GM18951 (cell line): ENCODE data around the gene C1QL2.

ENCODE experiments used
- POLR2A ChIP-seq: IDR thresholded peaks from 4 replicates; pipeline ENCODE4 v1.6.1; 2011; ENCODE audit warnings: mild to moderate bottlenecking; ENCODE audit not compliant: insufficient read length, insufficient read depth; ENCODE audit errors: extremely low read depth
- in situ Hi-C: fragments of 300-500 bp; cut with MboI; formaldehyde crosslinking; loops from one replicate; pipeline ENCODE4 v1.12.0; 2022; ENCODE audit warnings: low sequenced_read_pairs, mixed read lengths, inconsistent platforms; ENCODE audit not compliant: unreplicated experiment

The C1QL2 gene

GRCh38 chr2:119158563-119159347 is at the start of gene C1QL2:
Gene C1QL2 (minus strand): TSS chr2:119158751. CDS start chr2:119158269, 482 bp downstream.
- in situ Hi-C loops, result no loop called here

GRCh38 chr2:119207447-119207846 is 48.9 kb upstream of the C1QL2 start:
- TF ChIP-seq POLR2A, result no peak
- in situ Hi-C loops, result no loop called here

More at GRCh38 chr2:119158563-119159347, at the start of gene C1QL2:
- no peak for TF ChIP-seq POLR2A

GRCh38 chr2:119206201-119206600 is 47.6 kb upstream of the C1QL2 start:
- in situ Hi-C loops, result no loop called here
- TF ChIP-seq POLR2A, result no peak

GRCh38 chr2:119205001-119205706 is 46.6 kb upstream of the C1QL2 start:
- in situ Hi-C loops, result no loop called here
- TF ChIP-seq POLR2A, result no peak

- in situ Hi-C loops, result no loop called here
- no peak for TF ChIP-seq POLR2A
Observed at GRCh38 chr2:119204525-119204924, 46.0 kb upstream of the C1QL2 start.

GRCh38 chr2:119202610-119203310 is 44.2 kb upstream of the C1QL2 start:
- in situ Hi-C loops, result no loop called here
- TF ChIP-seq POLR2A, result no peak

- in situ Hi-C loops, result no loop called here
Observed at GRCh38 chr2:119201815-119202214, 43.3 kb upstream of the C1QL2 start.

GRCh38 chr2:119198240-119198840 is 39.8 kb upstream of the C1QL2 start:
- in situ Hi-C loops, result no loop called here
- TF ChIP-seq POLR2A, result no peak

More at GRCh38 chr2:119201815-119202214, 43.3 kb upstream of the C1QL2 start:
- TF ChIP-seq POLR2A, result no peak

- no peak for TF ChIP-seq POLR2A
- in situ Hi-C loops, result no loop called here
Observed at GRCh38 chr2:119197529-119198239, 39.1 kb upstream of the C1QL2 start.

- in situ Hi-C loops, result no loop called here
- TF ChIP-seq POLR2A, result no peak
Observed at GRCh38 chr2:119197126-119197405, 38.5 kb upstream of the C1QL2 start.

- in situ Hi-C loops, result no loop called here
- no peak for TF ChIP-seq POLR2A
Observed at GRCh38 chr2:119196301-119197125, 38.0 kb upstream of the C1QL2 start.

GRCh38 chr2:119195887-119196286 is 37.3 kb upstream of the C1QL2 start:
- TF ChIP-seq POLR2A, result no peak
- in situ Hi-C loops, result no loop called here
